ENCODE data around the gene CLPTM1L.
"Not testable (repeated sequence)": the region's sequence is repeated elsewhere in the genome, so short reads cannot be mapped to it uniquely, and the experiment has no call there.

DNA sequence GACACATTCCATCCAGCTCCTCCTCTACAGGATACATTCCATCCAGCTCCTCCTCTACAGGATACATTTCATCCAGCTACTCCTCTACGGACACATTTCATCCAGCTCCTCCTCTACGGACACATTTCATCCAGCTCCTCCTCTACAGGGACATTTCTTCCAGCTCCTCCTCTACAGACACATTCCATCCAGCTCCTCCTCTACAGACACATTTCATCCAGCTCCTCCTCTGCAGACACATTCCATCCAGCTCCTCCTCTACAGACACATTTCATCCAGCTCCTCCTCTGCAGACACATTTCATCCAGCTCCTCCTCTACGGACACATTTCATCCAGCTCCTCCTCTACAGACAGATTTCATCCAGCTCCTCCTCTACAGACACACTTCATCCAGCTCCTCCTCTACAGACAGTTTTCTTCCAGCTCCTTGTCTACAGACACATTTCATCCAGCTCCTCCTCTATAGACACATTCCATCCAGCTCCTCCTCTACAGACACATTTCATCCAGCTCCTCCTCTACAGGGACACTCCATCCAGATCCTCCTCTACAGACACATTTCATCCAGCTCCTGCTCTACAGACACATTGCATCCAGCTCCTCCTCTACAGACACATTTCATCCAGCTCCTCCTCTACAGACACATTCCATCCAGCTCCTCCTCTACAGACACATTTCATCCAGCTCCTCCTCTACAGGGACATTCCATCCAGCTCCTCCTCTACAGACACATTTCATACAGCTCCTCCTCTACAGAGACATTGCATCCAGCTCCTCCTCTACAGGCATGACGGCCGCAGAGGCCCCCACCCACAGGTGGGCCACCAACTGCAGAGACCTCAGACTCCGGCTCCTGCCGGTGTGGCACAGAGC lies 16.4 kb downstream of the CLPTM1L start:
- not testable (repeated sequence) for TF ChIP-seq POLR2AphosphoS5, POLR2A (IDR thresholded peaks at IDR 0.05)
- TF ChIP-seq, protein P1, sequence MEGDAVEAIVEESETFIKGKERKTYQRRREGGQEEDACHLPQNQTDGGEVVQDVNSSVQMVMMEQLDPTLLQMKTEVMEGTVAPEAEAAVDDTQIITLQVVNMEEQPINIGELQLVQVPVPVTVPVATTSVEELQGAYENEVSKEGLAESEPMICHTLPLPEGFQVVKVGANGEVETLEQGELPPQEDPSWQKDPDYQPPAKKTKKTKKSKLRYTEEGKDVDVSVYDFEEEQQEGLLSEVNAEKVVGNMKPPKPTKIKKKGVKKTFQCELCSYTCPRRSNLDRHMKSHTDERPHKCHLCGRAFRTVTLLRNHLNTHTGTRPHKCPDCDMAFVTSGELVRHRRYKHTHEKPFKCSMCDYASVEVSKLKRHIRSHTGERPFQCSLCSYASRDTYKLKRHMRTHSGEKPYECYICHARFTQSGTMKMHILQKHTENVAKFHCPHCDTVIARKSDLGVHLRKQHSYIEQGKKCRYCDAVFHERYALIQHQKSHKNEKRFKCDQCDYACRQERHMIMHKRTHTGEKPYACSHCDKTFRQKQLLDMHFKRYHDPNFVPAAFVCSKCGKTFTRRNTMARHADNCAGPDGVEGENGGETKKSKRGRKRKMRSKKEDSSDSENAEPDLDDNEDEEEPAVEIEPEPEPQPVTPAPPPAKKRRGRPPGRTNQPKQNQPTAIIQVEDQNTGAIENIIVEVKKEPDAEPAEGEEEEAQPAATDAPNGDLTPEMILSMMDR (IDR thresholded peaks at IDR 0.05): not testable (repeated sequence)

Measured in suprapubic skin (tissue), 4 donors.